GM18861 (cell line): ENCODE measurements around the gene SLC2A1.

ENCODE experiments used
- ATAC-seq: cut with Tn5 transposase; IDR thresholded peaks from one replicate; pipeline ENCODE4 v1.9.1; 2021; ENCODE audit not compliant: unreplicated experiment

SLC2A1 gene

DNA sequence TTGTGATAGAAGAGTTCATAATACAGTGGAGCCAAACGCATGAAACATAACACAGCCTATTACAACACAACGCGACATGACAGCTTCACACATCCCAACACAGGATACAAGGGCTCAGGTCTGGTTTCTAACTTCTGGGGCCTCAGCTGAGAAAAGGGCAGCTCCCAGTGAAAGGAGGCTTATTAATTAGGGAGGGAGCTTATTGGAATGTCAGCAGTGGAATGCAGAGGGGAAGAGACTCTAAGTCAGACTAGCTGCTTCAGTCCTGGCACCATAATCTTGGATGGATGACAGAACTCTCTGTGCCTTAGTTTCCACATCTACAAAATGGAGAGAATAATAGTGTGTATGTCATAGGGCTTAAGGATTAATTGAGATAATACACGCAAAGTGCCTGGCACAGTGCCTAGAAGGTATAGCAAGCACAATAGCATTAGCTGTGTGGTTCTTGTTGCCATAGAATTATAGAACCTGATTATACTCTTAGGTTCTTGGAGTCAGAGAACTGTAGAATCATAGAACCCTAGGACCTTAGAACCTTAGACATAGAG lies 22.7 kb upstream of the SLC2A1 start:
- no peak for ATAC-seq

DNA sequence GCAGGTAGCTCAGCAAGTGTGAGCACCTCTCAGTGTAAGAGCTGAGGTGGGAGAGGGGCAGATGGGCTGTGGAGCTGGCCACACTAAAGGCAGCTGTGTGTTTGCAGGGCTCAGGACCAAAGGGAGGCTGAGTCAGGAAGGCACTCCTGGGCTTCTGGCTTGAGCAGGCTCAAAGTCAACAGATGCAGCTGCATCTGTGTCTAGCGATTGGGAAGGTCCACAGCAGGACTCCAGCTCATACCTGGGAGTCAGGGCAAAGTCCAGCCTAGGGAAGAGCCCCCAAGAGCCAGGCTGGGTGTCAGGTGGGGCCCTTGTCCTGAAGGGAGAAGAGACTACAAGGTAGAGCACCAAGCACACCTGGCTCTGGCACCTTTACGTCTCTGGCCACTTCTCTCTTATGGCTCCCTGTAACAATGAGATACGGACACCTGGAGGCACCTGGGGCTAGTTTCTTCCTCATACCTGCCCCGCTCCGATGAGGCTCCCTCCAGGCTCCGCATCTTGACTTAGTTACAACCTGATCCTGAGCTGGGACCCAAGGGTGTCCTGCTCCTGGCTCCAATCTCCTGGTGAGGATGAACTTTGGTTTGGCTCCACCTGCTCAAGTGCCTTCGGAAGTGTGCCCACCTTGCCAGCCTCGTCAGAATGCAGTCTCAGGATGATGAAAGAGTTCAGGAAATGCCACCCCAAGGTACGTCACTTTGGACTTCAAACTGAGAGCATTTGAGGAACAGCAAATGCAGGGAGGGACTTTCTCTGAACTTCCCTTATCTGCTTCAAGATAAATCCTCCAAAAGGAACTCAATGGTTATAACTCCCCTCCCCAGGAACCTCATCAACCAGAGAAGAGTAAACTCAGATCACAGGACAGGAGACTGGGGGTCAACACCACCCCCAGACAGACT lies 21.5 kb upstream of the SLC2A1 start:
- ATAC-seq = no peak

DNA sequence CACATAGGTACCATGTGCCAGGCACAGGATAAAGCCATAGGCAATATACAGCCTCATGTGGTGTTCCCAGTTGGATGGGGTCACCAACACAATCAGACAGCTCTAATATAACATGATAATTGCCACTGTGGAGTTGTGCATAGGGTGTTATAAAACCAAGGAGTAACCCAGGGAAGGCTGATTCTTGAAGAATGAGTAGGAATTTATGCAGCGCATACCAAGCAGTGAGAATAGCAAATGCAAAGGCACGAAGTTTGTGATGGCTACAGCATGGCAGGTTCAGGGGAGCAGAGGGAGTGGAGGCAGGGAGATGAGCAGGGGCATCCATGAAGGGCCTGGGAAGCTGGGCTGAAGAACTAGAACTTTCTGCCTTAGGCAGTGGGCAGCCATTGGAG lies 20.4 kb upstream of the SLC2A1 start:
- ATAC-seq = no peak

DNA sequence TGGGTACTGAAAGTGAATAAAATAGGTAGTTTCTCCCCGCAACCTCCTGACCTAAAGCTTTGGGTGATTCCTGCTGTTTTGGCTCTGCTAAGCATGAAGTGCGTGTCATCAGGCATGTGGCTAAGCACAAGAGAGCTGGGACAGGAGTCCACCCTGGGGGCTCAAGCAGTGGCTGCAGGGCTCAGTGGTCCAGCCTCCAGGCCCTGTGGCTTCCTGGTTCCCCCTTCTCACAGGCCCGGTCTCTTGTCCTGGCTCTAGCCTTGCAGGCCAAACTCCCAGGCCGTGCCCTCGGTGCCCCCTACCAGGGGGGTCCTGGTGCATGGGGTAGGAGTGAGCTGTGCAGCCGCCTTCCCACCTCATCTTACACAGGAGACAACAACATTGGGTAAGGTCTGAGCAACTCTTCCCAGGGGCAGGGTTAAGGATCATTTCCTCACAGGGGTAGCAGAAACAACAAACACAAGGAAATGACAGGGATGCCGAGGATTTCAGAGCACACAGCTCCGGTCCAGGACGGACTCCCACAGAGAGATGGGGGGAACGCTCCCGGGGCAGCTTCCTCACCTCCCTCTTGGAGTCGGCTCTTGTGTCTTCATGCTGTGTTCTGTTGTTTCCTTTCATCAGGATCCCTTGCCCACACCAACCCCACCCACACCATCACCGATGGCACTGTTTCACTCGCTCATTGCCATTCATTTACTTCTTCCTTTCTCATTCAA lies 19.8 kb upstream of the SLC2A1 start:
- no peak for ATAC-seq

DNA sequence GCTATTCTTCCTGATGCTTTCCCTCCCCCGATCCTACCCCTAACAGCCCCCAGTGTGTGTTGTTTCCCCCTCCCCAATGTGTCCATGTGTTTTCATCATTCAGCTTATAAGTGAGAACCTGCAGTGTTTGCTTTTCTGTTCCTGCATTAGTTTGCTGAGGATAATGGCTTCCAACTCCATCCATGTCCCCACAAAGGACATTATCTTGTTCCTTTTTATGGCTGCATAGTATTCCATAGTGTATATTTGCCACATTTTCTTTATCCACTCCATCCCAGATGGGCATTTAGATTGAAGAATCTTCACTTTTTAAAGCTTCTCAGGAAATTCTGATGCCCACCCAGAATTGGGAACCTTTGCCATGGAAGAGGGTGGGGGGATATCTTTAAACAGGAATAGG lies 19.0 kb upstream of the SLC2A1 start:
- ATAC-seq = no peak

DNA sequence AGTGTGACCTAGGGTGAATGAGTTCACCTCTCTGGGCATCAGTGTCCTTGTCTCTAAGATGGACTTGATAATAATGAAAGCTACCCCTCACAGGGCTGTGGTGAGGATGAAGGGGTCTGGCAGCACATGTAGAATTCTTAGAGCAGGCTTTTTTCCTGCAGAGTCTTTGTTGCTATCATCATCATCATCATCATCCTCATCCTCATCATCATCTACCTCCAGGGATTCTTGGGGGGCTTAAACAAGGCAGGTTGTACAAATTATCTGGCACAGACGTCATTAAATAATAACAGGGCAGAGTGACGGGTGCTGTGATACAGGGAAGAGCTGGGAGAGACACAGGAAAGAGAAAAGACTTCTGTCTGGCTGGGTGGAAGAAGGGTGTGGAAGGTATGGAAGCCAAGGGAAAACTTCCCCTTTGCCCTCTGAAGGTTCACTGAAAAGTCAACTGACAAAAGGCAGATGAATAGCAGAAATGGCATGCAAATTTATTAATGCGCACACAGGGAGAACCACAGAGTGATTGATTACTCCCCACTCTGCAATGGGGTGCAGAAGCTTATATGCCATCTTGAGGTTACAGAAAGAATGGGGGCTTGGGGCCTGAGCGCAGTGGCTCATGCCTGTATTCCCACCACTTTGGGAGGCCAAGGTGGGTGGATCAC lies 17.0 kb upstream of the SLC2A1 start:
- ATAC-seq = no peak

DNA sequence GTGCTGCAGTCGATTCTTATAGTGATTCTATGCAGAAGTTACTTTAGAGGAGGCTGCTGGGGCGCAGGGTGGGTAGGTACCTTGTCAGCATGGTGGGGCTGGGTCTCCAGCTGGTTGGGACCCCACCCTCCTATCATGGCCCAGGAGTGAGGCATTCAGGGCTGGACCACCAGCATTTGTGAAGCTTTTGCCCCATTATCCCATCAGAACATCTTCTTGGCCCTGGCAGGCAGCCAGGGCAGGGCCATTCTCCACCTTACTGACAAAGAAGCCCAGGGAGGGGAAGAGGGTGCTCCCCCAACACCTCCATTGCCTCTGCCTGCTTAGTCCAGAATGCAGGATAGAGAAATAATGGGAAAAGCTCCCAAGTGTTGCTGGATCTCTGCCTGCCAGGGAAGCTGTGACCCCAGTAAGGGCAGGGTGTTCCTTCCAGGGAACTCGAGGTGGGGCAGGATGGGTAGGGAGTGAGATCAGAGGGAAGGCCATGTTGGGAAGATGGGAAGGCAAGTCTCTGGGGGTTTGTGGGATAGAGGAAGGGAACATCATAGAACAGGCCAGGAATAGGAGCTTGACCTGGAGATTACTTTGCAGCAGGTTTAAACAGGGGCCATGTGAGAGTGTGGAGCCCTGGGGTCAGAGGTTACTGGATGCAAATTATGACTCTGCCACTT lies 16.2 kb upstream of the SLC2A1 start:
- no peak for ATAC-seq

DNA sequence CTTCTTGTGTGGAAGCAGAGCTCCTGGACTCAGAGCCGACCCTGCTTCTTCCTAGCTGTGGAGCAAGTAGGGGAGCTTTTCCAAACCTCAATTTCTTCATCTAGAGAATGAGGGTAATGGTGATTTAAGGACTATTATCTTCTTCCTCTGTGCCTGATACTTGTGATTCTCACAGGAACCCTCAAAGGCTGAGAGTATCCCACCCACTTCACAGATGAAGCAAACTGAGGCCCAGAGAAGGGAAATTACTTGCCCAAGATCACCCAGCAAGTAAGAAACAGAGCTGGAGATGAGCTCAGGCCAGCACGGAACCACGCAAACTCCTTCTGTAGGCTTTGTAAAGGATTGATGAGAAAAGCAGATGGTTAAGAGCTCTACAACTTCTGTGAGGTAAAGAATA lies 15.1 kb upstream of the SLC2A1 start:
- no peak for ATAC-seq

DNA sequence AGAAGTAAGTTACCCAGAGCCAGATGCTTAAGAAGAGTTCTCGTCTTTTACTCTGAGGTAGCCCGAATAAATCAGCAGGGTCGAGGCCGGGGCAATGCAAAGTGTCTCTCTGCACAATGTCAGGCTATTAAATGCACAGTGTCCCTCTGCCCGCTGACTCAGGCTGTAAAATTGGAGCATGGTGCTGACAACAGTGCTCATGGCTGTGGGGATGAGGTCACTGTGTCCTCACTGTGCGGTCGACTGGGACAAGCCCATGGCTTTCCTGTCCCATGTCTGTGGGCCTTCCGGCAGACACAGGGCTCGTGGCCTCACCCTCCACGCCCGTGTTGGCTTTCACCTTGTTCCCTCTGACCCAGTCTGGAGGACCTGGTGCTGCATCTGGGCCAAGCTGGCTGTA lies 14.6 kb upstream of the SLC2A1 start:
- ATAC-seq = no peak

DNA sequence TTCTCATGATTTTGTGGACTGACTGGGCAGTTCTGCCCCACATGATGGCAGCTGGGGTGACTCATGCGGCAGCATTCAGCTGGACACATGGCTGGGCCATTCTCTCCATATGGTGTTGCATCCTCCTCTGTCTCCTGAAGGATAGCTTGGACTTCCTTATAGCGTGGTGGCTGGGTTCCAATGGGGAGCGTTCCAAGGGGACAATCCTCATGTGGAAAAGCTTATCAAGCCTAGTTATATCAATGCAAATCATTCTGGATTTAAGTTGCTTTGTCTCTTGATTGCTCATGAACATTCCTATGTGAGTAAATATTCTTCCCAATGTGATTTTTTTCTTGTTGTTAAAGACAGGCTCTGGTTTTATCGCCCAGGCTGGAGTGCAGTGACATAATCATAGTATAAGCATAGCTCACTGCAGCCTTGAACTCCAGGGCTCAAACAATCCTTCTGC lies 13.2 kb upstream of the SLC2A1 start:
- no peak for ATAC-seq

DNA sequence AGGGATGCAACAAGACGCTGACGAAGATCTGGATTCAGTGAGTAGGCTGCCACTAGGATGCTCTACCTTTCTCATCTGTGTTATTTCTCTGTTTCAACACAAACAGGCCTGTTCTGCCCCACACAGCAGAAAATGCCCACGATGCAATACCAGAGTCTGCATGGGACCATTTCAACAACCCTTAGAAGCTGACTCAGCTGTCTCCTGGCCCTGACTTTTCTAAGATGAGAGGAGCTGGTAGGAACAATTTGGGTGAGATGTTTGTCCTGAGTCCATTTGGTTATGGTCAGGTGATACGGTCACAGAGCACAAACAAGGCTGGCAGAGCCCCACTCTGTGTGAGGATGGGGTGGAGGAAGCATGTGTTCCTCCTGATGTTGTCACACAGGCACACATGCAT lies 11.5 kb upstream of the SLC2A1 start:
- no peak for ATAC-seq

DNA sequence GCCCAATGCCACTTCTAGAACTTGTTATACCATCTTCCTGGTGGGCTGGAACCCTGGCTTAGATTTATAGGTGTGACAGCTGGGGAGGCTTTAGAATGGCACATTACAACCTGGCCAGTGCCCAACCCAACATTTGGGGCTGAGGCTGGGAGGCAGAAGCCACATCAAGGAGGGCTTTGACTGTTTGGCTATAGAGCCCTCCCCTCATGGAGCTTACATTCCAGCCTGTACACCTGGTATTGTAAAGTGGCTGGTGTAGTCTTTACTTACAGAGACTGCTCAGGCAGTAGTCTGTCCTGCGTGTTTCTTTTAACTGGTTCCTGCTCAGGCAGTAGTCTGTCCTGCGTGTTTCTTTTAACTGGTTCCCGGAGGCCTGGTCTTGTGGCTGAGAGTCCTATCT lies 10.0 kb upstream of the SLC2A1 start:
- no peak for ATAC-seq

DNA sequence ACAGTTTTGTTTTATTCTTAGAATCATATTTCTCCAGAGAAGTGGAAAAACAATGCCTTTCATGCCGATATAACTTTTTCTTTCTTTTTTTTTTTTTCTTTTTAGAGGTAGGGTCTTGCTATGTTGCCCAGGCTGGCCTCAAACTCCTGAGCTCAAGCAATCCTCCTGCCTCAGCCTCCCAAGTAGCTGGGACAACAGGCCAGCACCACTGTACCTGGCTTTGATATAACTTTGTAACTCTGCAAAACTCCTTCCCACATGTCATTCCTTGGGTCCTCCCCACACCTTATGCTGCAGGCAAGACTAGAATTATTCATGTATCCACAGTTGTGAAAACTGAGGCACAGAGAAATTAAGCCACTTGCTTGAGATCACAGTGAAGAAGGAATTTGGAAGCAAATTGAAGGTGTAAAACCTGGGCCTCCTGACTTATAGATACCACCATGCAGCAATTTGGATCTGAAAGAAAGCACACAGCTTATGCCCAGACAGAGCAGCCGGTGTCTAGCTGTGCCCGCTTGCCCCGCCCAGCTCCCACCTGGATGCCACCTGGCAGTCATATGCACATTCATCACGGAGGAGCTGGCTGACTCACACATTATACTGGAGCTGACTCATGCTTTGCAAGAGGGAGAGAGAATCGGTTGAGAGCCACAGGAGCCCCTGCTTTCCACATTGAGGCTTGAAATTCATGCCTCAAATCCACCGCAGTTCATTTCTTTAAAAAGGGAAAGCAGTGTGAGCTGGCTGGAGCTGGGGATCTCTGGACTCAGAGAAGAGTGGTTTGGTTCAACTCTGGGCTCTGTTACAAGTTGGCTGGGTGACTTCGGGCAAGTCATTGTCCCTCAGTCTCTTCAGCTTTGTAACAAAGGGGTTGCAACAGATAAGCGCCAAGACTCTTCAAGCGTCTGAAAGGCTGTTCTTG lies 8.3 kb upstream of the SLC2A1 start:
- ATAC-seq = no peak

DNA sequence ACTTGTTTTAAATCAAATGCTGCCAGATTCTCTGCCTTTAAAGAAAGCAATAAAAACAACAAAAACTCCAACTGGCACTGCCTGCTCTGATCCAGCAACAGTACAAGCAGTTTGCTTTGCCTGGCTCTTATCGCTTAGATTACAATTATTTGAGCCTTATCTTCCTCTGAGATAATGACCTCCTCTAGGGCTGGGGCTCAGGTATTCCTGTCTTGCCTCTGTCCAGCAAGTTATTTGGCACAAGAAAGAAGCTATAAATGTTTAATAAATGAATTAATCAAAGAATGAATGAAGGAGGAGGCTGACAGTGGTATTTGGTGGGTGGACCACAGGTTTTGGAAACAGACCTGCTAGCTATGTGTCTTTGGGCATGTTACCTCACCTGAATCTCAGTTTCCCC lies 6.7 kb upstream of the SLC2A1 start:
- no peak for ATAC-seq

DNA sequence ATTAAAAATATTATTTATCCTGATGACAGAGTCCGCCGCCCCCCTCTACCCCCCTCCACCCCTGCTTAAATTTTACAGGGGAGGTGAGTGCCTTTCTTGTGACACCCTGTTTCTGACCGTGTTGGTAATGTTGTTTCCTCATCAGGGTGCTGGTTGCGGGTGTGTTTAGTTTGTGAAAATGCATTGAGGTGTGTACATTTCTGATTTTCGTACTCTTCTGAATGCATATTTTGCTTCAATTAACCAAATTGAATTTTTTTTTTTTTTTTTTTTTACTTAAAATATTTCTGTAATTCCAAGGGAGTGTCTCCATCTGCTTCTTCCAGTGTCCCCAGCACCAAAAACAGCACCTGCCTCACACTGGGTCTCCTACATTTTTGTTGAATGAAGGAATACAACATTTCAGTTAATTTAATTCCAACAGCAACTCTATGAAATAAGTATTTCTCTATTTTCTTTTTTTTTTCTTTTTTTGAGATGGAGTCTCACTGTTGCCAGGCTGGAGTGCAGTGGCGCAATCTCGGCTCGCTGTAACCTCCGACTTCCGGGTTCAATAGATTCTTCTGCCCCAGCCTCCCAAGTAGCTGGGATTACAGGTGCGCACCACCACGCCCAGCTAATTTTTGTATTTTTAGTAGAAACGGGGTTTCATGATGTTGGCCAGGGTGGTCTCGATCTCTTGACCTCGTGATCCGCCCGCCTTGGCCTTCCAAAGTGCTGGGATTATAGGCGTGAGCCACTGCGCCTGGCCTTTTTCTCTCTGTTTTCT lies 5.6 kb upstream of the SLC2A1 start:
- ATAC-seq = no peak

DNA sequence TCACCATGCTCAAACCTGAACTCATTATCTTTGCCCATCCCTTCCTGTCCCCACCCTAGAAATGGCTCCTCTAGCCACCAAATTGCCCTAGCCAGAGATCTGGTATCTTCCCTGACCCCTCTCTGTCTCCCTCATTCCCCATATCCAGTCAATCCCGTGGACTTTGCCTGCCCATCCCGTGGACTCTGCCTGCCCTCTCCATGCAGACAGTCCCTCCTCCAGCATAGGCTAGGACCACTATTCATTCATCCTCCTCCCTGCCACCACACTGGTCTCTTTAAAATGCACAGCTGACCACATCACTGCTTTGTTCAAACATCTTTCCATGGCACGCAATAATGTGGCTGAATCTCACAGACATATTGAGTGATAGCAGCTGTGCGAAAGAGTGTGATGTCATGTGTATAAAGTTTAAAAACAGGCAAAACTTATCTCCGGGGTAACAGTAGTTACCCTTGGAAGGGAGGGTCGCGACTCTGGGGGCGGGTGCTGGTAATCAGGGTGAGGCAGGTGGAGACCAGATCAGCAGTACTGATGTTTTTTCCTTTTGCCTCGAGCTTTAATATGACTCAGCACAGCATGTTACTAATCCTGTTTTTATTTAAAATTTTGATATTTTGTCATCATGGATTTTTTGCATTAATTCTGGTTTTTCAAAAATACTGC lies 4.8 kb upstream of the SLC2A1 start:
- no peak for ATAC-seq

DNA sequence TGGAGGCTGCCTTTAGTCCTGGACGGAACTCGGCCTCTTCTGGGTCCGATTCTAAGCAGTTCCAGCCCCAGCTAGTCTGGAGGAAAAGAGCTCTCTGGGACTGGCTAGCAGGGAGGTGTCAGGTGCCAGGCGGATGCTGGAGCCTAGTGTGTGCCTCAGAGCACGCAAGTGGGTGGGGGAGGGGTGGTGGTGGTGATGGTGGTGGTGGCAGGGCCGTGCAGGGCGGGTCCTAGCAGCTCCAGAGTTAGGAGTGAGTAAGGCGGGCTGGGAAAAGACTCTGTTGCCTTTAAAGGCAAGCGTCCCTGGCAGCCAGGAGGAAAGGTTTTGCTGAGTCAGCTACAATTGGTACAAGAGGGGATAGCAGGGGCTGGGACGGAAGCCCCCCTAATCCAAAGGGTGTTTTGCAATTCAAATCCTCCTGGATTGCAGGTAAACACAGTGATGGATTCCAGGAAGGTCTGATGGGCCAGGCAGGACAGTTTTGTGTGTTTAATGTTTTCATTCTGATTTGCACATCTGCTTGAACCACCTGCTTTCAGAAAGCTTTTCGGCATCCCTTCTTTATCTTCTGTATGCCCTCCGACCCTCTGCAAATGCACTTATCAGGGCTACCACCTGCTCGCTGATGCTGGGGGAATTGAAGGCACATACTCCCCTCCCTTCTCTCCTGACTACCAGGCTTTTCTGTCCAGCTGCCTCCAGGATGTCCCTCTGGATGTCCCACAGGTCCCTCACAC lies 4.1 kb upstream of the SLC2A1 start:
- ATAC-seq = no peak
